HG03457 (cell line): Measurements from ENCODE around the gene SLC8A1.

Experiments
- ATAC-seq: cut with Tn5 transposase; IDR thresholded peaks from one replicate; pipeline ENCODE4 v1.9.1; 2021; ENCODE audit warnings: moderate number of reproducible peaks; ENCODE audit not compliant: unreplicated experiment

SLC8A1 gene

GRCh38 chr2:40463112-40463511 lies 11.2 kb upstream of the SLC8A1 start:
- ATAC-seq: no peak

GRCh38 chr2:40458271-40458794 lies 6.4 kb upstream of the SLC8A1 start:
- no peak for ATAC-seq

- ATAC-seq: no peak
Observed at GRCh38 chr2:40457837-40458236, 5.9 kb upstream of the SLC8A1 start.

- no peak for ATAC-seq
Observed at GRCh38 chr2:40457366-40457765, 5.5 kb upstream of the SLC8A1 start.

GRCh38 chr2:40456926-40457325 lies 5.0 kb upstream of the SLC8A1 start:
- ATAC-seq: no peak

- no peak for ATAC-seq
Observed at GRCh38 chr2:40455661-40456060, 3.8 kb upstream of the SLC8A1 start.

GRCh38 chr2:40454321-40454720 lies 2.4 kb upstream of the SLC8A1 start:
- ATAC-seq: no peak

- ATAC-seq: no peak
Observed at GRCh38 chr2:40452786-40453185, 896 bp upstream of the SLC8A1 start.

GRCh38 chr2:40450796-40451430 lies 977 bp downstream of the SLC8A1 start:
- no peak for ATAC-seq

- ATAC-seq: no peak
Observed at GRCh38 chr2:40450066-40450795, 1.7 kb downstream of the SLC8A1 start.

GRCh38 chr2:40448476-40449079 lies 3.3 kb downstream of the SLC8A1 start:
- ATAC-seq: no peak

- ATAC-seq: no peak
Observed at GRCh38 chr2:40445467-40445866, 6.4 kb downstream of the SLC8A1 start.

- no peak for ATAC-seq
Observed at GRCh38 chr2:40440835-40441234, 11.1 kb downstream of the SLC8A1 start.

GRCh38 chr2:40439473-40439872 lies 12.4 kb downstream of the SLC8A1 start:
- ATAC-seq: no peak

GRCh38 chr2:40436093-40436475 lies 15.8 kb downstream of the SLC8A1 start:
- ATAC-seq: no peak

- no peak for ATAC-seq
Observed at GRCh38 chr2:40435426-40436092, 16.3 kb downstream of the SLC8A1 start.

GRCh38 chr2:40434731-40435271 lies 17.1 kb downstream of the SLC8A1 start:
- ATAC-seq: no peak

GRCh38 chr2:40433736-40434135 lies 18.2 kb downstream of the SLC8A1 start:
- no peak for ATAC-seq

GRCh38 chr2:40432921-40433483 lies 18.9 kb downstream of the SLC8A1 start:
- no peak for ATAC-seq

- no peak for ATAC-seq
Observed at GRCh38 chr2:40431600-40431955, 20.3 kb downstream of the SLC8A1 start.
